GM21447 (cell line): ENCODE results near the gene SLC12A4.

Source experiments
- ATAC-seq: cut with Tn5 transposase; IDR thresholded peaks from one replicate; pipeline ENCODE4 v1.9.1; 2021; ENCODE audit not compliant: unreplicated experiment

The SLC12A4 gene

DNA sequence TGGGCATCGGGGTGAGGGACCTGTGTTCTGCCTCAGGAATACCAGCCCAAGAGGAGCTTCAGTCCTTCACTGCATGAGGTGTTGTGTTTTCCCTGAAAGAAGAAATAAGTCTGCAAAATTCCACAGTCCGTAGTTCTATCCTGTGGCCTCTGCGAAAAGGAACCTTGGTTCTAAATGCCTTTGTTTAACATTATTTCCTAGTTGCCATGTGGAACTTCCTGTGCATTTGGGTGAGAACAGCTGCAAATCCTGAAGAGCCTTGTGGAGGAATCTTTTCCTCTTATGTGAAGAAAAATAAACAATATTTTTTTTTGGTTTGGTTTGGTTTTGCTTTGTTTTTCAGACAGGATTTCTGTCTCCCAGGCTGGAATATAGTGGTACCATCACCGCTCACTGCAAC lies 65.6 kb downstream of the SLC12A4 start:
- ATAC-seq = no peak

DNA sequence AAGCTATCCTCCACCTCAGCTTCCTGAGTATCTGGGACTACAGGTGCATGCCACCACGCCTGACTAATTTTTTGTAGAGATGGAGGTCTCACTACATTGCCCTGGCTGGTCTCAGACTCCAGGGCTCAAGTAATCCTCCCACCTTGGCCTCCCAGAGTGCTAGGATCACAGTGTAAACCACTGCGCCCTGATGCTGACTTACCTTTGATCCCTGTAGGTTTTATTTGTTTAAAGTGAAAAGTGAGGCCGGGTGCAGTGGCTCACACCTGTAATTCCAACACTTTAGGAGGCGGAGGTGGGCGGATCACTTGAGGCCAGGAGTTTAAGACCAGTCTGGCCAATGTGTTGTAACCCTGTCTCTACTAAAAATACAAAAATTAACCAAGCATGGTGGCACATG lies 66.7 kb downstream of the SLC12A4 start:
- ATAC-seq = no peak

DNA sequence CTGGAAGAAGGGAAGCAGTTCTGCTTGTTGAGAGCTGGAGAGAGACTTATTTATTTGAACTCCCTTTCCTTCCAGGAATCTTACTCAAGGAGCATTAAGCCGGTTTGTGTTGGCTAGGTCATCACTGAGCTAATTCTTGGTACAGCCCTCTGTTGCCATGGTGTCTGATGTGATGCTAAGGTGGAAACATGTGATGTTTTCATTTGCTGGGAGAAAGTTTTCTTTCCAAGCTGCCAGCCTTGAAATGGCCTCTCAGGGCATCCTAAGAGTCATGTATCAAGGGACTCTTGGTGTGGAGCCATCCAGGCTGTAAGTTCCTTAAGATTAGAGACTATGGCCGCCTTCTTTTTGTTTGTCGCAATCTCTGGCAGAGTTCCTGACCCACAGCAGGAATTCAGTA lies 71.2 kb downstream of the SLC12A4 start:
- no peak for ATAC-seq

DNA sequence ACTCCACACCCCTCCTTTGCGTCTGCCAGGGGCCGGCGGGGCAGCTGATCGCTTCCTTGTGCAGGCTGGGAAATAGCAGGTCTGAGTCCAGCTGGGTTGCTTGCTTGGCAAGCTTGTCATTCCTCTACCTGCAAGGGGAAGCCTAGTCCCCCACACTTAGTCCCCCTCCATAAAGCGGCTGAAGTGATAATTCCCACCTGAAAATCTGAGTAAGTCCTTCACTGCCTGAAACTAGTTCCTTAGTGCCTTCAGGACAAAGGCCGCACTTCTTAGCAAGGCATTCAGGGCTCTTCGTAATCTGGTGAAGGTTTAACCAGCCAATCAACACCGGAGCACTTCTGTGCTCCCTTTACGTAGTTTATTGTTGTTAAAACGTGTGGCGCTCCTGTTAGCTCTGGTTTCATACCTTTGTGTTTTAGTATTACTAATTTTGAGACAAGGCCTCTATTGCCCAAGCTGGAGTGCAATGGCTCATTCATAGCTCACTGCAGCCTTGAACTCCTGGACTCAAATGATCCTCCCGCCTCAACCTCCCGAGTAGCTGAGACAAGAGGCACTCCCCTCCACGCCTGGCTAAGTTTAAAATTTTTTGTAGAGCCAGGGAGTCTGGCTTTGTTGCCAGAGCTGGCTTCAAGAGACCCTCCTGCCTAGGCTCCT lies 74.6 kb downstream of the SLC12A4 start:
- no peak for ATAC-seq
